Sigmoid colon (tissue), 7 donors: ENCODE measurements around the gene RER1. TPM values are rescaled to one million over a fixed set of nuclear protein-coding genes. Genes with fewer than 3 reads are reported as not detected.

Experiments used
- DNase-seq: peaks from one replicate; pipeline ENCODE4 v3.0.0-alpha.2; 2019
- H3K27ac ChIP-seq, 4 donors: fragments of 200-600 bp; sonication (generic); one replicate each; pipeline ENCODE4 v1.5.1; 2016 to 2019; ENCODE audit warnings: mild to moderate bottlenecking in 1 of 4
- H3K27me3 ChIP-seq, 3 donors: fragments of 200-600 bp; sonication (generic); one replicate each; pipeline ENCODE4 v1.5.1; 2019; ENCODE audit warnings: mild to moderate bottlenecking in 1 of 3
- H3K36me3 ChIP-seq, 4 donors: fragments of 200-600 bp; sonication (generic); one replicate each; pipeline ENCODE4 v1.5.1; 2016 to 2019
- H3K4me1 ChIP-seq, 4 donors: fragments of 200-600 bp; sonication (generic); one replicate each; pipeline ENCODE4 v1.5.1; 2017 to 2019
- H3K4me3 ChIP-seq, 4 donors: fragments of 200-600 bp; sonication (generic); one replicate each; pipeline ENCODE4 v1.5.1; 2017 to 2019; ENCODE audit warnings: mild to moderate bottlenecking in 2 of 4, moderate library complexity in 1 of 4
- H3K9me3 ChIP-seq, 4 donors: fragments of 200-600 bp in 3 of 4; sonication (generic) in 3 of 4; one replicate each; pipeline versions ENCODE4 v1.5.1 to v1.6.1; 2013 to 2019
- CTCF ChIP-seq, 4 experiments: fragments of 450-650 bp in 3 of 4; fragments of 200-600 bp in 1 of 4; IDR thresholded peaks; one replicate each; pipeline ENCODE4 v1.5.1; 2016 to 2019; ENCODE audit warnings: antibody characterized with exemption in 4 of 4, mild to moderate bottlenecking in 3 of 4, moderate library complexity in 2 of 4
- EP300 ChIP-seq, 4 donors: sonication (generic); formaldehyde crosslinking; IDR thresholded peaks; one replicate each; pipeline ENCODE4 v1.6.1; 2017; ENCODE audit warnings: antibody characterized with exemption in 4 of 4
- POLR2A ChIP-seq, 2 donors: fragments of 450-650 bp; IDR thresholded peaks; one replicate each; pipeline ENCODE4 v1.6.1; 2016; ENCODE audit warnings: antibody characterized with exemption in 2 of 2, mild to moderate bottlenecking in 2 of 2, moderate library complexity in 2 of 2
- POLR2AphosphoS5 ChIP-seq, 4 donors: sonication (generic); formaldehyde crosslinking; IDR thresholded peaks; one replicate each; pipeline ENCODE4 v1.6.1; 2017; ENCODE audit warnings: antibody characterized with exemption in 4 of 4
- WGBS, 2 donors: extraction: QIAGEN DNeasy Blood & Tissue Kit; methylation state at CpG; one replicate each; pipeline ENCODE4 v1.1.7; 2013; 5-methylcytosine and 5-hydroxymethylcytosine counted together
- intact Hi-C: fragments of 100-400 bp; cut with DNase I; formaldehyde crosslinking; loops from one replicate; pipeline ENCODE4 v1.15.1; 2023
- polyA plus RNA-seq, 3 donors: library from polyadenylated mRNA; stranded (reverse); fragments of 200-250 nt; gene quantifications; one replicate each; pipeline ENCODE4 v1.2.3, GENCODE V29; 2013
- total RNA-seq, 4 donors: library from RNA; depleted of rRNA; stranded (reverse); fragments of >200 nt; gene quantifications; one replicate each; pipeline ENCODE4 v1.1.0, GENCODE V29; 2016
- donor health status: healthy with polysubstance abuse.
- donor health status: Bipolar disorder and iron deficiency.
- donor health status: healthy.

RER1 gene
- total and polyA plus RNA-seq, 7 donors: 40.8 to 113 (median 51.7) TPM

DNA sequence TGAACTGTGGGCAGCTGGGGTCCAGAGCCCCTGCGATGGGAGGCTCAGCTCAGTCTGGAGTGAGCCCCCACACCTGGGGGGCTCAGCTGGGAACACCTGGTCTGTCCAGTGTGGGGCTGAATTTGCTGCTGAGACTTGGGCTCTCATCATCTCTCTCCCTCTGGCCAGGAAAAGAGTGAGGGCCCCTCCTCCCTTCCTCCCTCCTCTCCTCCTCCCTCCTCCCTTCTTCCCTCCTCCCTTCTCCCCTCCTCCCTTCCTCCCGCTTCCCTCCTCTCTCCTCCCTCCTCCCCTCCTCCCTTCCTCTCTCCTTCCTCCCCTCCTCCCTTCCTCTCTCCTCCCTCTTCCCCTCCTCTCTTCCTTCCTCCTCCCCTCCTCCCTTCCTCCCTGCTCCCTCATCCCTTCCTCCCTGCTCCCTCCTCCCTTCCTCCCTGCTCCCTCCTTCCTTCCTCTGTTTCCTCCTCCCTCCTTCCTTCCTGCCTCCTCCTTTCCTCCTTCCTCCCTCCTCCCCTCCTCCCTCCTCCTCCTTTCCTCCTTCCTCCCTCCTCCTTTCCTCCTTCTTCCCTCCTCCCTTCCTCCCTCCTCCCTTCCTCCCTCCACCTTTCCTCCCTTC is 44.2 kb downstream of the RER1 start:
- Histone ChIP-seq H3K4me1 (no peaks in the 10 kb centered on the region), H3K9me3 (no peaks in the 10 kb centered on the region), H3K27ac (no peak overlapping the region), H3K27me3 (peaks cover 5 to 79% (median 33%) of the 10 kb centered on the region in 3 donors), H3K36me3 (no peaks in the 10 kb centered on the region), H3K4me3 (no peak overlapping the region)
- 81 to 90% methylated on average over 2 of the region's 2 CpGs for WGBS, 2 donors
- TF ChIP-seq CTCF (IDR thresholded peaks at IDR 0.05): no peak
- TF ChIP-seq EP300 (IDR thresholded peaks at IDR 0.05): no peak
- no peak for TF ChIP-seq POLR2A (IDR thresholded peaks at IDR 0.05)
- no peak for TF ChIP-seq POLR2AphosphoS5 (IDR thresholded peaks at IDR 0.05)
- intact Hi-C loops: no loop called here
- no peak for DNase-seq

DNA sequence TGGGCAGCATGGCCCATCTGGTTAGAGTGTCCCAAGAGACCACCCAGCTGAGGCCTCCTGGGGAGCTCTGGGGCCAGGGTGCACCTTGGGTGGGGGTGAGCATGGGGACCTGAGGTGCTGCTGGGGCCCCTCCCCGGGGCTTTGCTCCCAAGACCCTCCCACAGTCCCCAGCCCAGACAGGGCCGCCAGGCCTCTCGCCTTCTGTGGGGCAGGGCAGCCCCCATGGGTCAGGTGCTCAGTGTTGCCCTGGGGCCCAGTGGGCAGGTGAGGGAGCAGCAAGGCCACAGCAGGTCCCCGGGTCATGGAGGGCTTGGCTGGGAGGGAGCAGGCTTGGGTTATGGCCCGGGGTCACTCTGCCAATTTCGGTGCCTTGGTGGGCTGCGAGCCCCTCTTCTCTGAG is 45.2 kb downstream of the RER1 start:
- DNase-seq: no peak
- Histone ChIP-seq H3K4me1 (no peaks in the 10 kb centered on the region), H3K36me3 (no peaks in the 10 kb centered on the region), H3K27ac (no peak overlapping the region), H3K9me3 (no peaks in the 10 kb centered on the region), H3K27me3 (peaks cover 5 to 79% (median 31%) of the 10 kb centered on the region in 3 donors), H3K4me3 (no peak overlapping the region)
- intact Hi-C loops: no loop called here
- WGBS, 2 donors: 86 to 93% methylated on average over 7 of the region's 7 CpGs
- TF ChIP-seq EP300 (IDR thresholded peaks at IDR 0.05) (no peak), CTCF (IDR thresholded peaks at IDR 0.05) (no peak), POLR2A (IDR thresholded peaks at IDR 0.05) (no peak), POLR2AphosphoS5 (IDR thresholded peaks at IDR 0.05) (no peak)

GRCh38 chr1:2437617-2438016 is 46.0 kb downstream of the RER1 start:
- H3K36me3 ChIP-seq: no peaks in the 10 kb centered on the region
- no peak overlapping the region for H3K27ac ChIP-seq
- intact Hi-C loops: no loop called here
- DNase-seq: no peak
- 78 to 86% methylated on average over 15 of the region's 15 CpGs for WGBS, 2 donors
- no peaks in the 10 kb centered on the region for H3K9me3 ChIP-seq
- TF ChIP-seq CTCF (IDR thresholded peaks at IDR 0.05) (no peak), POLR2A (IDR thresholded peaks at IDR 0.05) (no peak), POLR2AphosphoS5 (IDR thresholded peaks at IDR 0.05) (no peak), EP300 (IDR thresholded peaks at IDR 0.05) (no peak)
- no peak overlapping the region for H3K4me3 ChIP-seq
- no peaks in the 10 kb centered on the region for H3K4me1 ChIP-seq
- H3K27me3 ChIP-seq: peaks cover 2 to 79% (median 31%) of the 10 kb centered on the region in 3 donors

DNA sequence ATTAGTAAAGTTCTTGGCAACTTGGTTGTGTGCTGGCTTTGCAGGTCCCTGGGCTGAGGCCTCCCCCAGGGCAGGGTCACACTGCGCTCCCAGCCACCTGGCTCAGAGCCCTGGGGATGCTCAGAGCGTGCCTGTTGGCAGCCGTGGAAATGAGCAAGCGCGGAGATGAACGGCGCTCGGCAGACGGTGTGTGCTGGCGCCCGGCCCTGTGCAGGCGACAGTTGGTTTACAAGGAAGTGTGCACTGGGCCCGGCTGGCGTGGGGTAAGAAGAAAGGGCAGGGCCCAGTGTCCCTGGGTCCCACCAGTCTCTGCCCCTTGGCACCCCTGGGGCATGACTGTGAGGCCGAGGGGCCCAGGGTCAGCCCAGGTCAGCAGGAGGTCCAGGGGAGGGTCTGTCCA is 46.4 kb downstream of the RER1 start:
- no peaks in the 10 kb centered on the region for H3K9me3 ChIP-seq
- no peaks in the 10 kb centered on the region for H3K4me1 ChIP-seq
- no peak overlapping the region for H3K27ac ChIP-seq
- intact Hi-C loops: no loop called here
- 12 to 59% methylated on average over 15 of the region's 15 CpGs for WGBS, 2 donors
- no peak for TF ChIP-seq POLR2A (IDR thresholded peaks at IDR 0.05)
- no peak for TF ChIP-seq CTCF (IDR thresholded peaks at IDR 0.05)
- no peak for TF ChIP-seq EP300 (IDR thresholded peaks at IDR 0.05)
- no peak for TF ChIP-seq POLR2AphosphoS5 (IDR thresholded peaks at IDR 0.05)
- no peak for DNase-seq
- H3K36me3 ChIP-seq: no peaks in the 10 kb centered on the region
- peaks cover 3 to 79% (median 31%) of the 10 kb centered on the region in 3 donors for H3K27me3 ChIP-seq
- H3K4me3 ChIP-seq: no peak overlapping the region

GRCh38 chr1:2438641-2439040 is 47.0 kb downstream of the RER1 start:
- intact Hi-C loops: no loop called here
- Histone ChIP-seq H3K27me3 (peaks cover 7 to 77% (median 29%) of the 10 kb centered on the region in 3 donors), H3K4me1 (no peaks in the 10 kb centered on the region), H3K9me3 (no peaks in the 10 kb centered on the region), H3K36me3 (no peaks in the 10 kb centered on the region), H3K27ac (no peak overlapping the region), H3K4me3 (no peak overlapping the region)
- whole genome bisulfite sequencing, 2 donors: 90 to 94% methylated on average over 14 of the region's 14 CpGs
- DNase-seq: no peak
- TF ChIP-seq POLR2A (IDR thresholded peaks at IDR 0.05): no peak
- no peak for TF ChIP-seq CTCF (IDR thresholded peaks at IDR 0.05)
- no peak for TF ChIP-seq POLR2AphosphoS5 (IDR thresholded peaks at IDR 0.05)
- TF ChIP-seq EP300 (IDR thresholded peaks at IDR 0.05): no peak
